ENCODE results near the gene NECTIN3. TPM values are rescaled to one million over a fixed set of nuclear protein-coding genes. Genes with fewer than 3 reads are reported as not detected.

The NECTIN3 gene
- total and polyA plus RNA-seq, 2 of the 4 experiments (the other 2 are of a cell fraction), result 34.7 to 155 TPM

- no peak overlapping the region for H3K14ac ChIP-seq (replicated peaks; ENCODE audit: low read depth, low read length)
- no peak overlapping the region for H3K4ac ChIP-seq (ENCODE audit: low read depth, low read length)
- no peak overlapping the region for H3K23ac ChIP-seq (ENCODE audit: low read depth, low read length)
- no peak overlapping the region for H3K56ac ChIP-seq (ENCODE audit: extremely low read depth, insufficient read depth, low read length)
- in situ Hi-C loops (cut with MboI; ENCODE audit: low sequenced_read_pairs) (no loop called here), dilution Hi-C loops (cut with HindIII; ENCODE audit: low sequenced_read_pairs, unreplicated experiment) (no loop called here), intact Hi-C loops (cut with micrococcal nuclease) (no loop called here)
- no peak overlapping the region for H3K27ac ChIP-seq (ENCODE audit: insufficient read depth, low read length)
- H4K20me1 ChIP-seq (ENCODE audit: insufficient read depth, low read length), result peaks cover 13% of the 10 kb centered on the region; the same call in 1 of the 2 replicates
- 0 out of 2 replicates have a peak, but pooled peaks cover 4% of the 10 kb centered on the region for H3K9me1 ChIP-seq (ENCODE audit: insufficient read depth, low read length)
- CTCF ChIA-PET, result interaction anchor here (0.6 kb wide), 1 partner anchor 873 kb away, joined by 4 read pairs; no protein-coding TSS in a partner anchor
- no peak overlapping the region for H2BK20ac ChIP-seq (ENCODE audit: low read depth, low read length)
- H3K9ac ChIP-seq (ENCODE audit: low read depth, low read length), result no peak overlapping the region
- POLR2A ChIA-PET (ENCODE audit: unreplicated experiment), result no interaction called here
- no peak overlapping the region for H2BK15ac ChIP-seq (ENCODE audit: low read depth, low read length)
- H3K4me2 ChIP-seq (ENCODE audit: low read depth, low read length), result no peak overlapping the region
- H2AK5ac ChIP-seq (ENCODE audit: low read depth, low read length), result no peak overlapping the region
- DNase-seq (no peak), ATAC-seq (ENCODE audit: low read depth) (no peak)
- TF ChIP-seq CHD1 (IDR thresholded peaks at IDR 0.05; ENCODE audit: low read depth, low read length) (no peak), MXI1 (IDR thresholded peaks at IDR 0.05; ENCODE audit: borderline replicate concordance, low read depth, low read length) (no peak), POLR2A (IDR thresholded peaks at IDR 0.05; ENCODE audit: low read depth, low read length) (no peak), RFX5 (IDR thresholded peaks at IDR 0.05; ENCODE audit: low read depth, low read length) (no peak), RAD21 (IDR thresholded peaks at IDR 0.05; ENCODE audit: low read length) (no peak), NFE2L2 (IDR thresholded peaks at IDR 0.05; ENCODE audit: low read depth, low read length) (no peak), CEBPB (IDR thresholded peaks at IDR 0.05; ENCODE audit: low read depth, low read length) (no peak), BHLHE40 (IDR thresholded peaks at IDR 0.05; ENCODE audit: low read depth, low read length) (no peak), MAZ (IDR thresholded peaks at IDR 0.05; ENCODE audit: borderline replicate concordance, low read depth, low read length) (no peak), MAFK (IDR thresholded peaks at IDR 0.05; ENCODE audit: low read depth, low read length) (no peak), RCOR1 (IDR thresholded peaks at IDR 0.05; ENCODE audit: insufficient replicate concordance, low read length) (no peak), FOS (IDR thresholded peaks at IDR 0.05; ENCODE audit: low read depth, low read length) (no peak), SMC3 (IDR thresholded peaks at IDR 0.05; ENCODE audit: low read depth, low read length) (no peak)
- TF ChIP-seq, protein P1, sequence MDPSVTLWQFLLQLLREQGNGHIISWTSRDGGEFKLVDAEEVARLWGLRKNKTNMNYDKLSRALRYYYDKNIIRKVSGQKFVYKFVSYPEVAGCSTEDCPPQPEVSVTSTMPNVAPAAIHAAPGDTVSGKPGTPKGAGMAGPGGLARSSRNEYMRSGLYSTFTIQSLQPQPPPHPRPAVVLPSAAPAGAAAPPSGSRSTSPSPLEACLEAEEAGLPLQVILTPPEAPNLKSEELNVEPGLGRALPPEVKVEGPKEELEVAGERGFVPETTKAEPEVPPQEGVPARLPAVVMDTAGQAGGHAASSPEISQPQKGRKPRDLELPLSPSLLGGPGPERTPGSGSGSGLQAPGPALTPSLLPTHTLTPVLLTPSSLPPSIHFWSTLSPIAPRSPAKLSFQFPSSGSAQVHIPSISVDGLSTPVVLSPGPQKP (IDR thresholded peaks at IDR 0.05; ENCODE audit: borderline replicate concordance, low read depth, low read length), result no peak
- TF ChIP-seq, protein P2, sequence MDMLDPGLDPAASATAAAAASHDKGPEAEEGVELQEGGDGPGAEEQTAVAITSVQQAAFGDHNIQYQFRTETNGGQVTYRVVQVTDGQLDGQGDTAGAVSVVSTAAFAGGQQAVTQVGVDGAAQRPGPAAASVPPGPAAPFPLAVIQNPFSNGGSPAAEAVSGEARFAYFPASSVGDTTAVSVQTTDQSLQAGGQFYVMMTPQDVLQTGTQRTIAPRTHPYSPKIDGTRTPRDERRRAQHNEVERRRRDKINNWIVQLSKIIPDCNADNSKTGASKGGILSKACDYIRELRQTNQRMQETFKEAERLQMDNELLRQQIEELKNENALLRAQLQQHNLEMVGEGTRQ (IDR thresholded peaks at IDR 0.05; ENCODE audit: low read depth, low read length), result no peak
- no peaks in the 10 kb centered on the region for H3K27me3 ChIP-seq (ENCODE audit: control insufficient read depth, insufficient read depth, low read length)
- peaks cover 7 to 25% of the 10 kb centered on the region in 2 experiments for H3K79me1 ChIP-seq (ENCODE audit: low read depth in 1 of 2, low read length in 2 of 2)
- no peak overlapping the region for H2AK9ac ChIP-seq (replicated peaks; ENCODE audit: low read depth, low read length, poor library complexity)
- no peak overlapping the region for H2AFZ ChIP-seq (replicated peaks; ENCODE audit: low read length, poor library complexity)
- no peak overlapping the region for H2BK120ac ChIP-seq (ENCODE audit: low read depth, low read length)
- no TSS peak for BruUV-seq (replicated peaks)
- no peaks in the 10 kb centered on the region; the same call in 1 of the 2 replicates for H3K4me1 ChIP-seq (ENCODE audit: control insufficient read depth, insufficient read depth, low read length)
- H2BK5ac ChIP-seq (ENCODE audit: low read depth, low read length, poor library complexity, severe bottlenecking), result no peak overlapping the region
- no peak overlapping the region for H3K18ac ChIP-seq (ENCODE audit: low read depth, low read length)
- no peak overlapping the region for H4K8ac ChIP-seq (ENCODE audit: low read depth in 2 of 2, low read length in 2 of 2)
- H4K5ac ChIP-seq (ENCODE audit: low read depth, low read length), result no peak overlapping the region
- H4K91ac ChIP-seq (ENCODE audit: insufficient read depth, low read depth, low read length), result no peak overlapping the region
- no peak overlapping the region for H3K4me3 ChIP-seq (ENCODE audit: insufficient read depth, low read depth, low read length)
- peaks cover 5% of the 10 kb centered on the region for H3K36me3 ChIP-seq (ENCODE audit: control insufficient read depth, insufficient read depth, low read length)
- no peaks in the 10 kb centered on the region for H3K9me3 ChIP-seq (ENCODE audit: control insufficient read depth, insufficient read depth, low read length)
Measured at GRCh38 chr3:111134302-111134701, 62.7 kb downstream of the NECTIN3 start.

All from IMR-90 (cell line).